Vagina (tissue), 2 donors: ENCODE results near the gene EGFR.

Source experiments
- CTCF ChIP-seq, 3 experiments: fragments of 450-650 bp in 2 of 3; fragments of 200-600 bp in 1 of 3; sonication (generic) in 1 of 3; IDR thresholded peaks; one replicate each; pipeline ENCODE4 v1.5.1; 2017 to 2019; ENCODE audit warnings: antibody characterized with exemption in 3 of 3, mild to moderate bottlenecking in 2 of 3, moderate library complexity in 2 of 3
- POLR2A ChIP-seq, 2 donors: fragments of 450-650 bp; IDR thresholded peaks; one replicate each; pipeline ENCODE4 v1.6.1; 2017; ENCODE audit warnings: antibody characterized with exemption in 2 of 2, mild to moderate bottlenecking in 2 of 2, moderate library complexity in 2 of 2

- TF ChIP-seq CTCF (IDR thresholded peaks at IDR 0.05) (no peak), POLR2A (IDR thresholded peaks at IDR 0.05) (no peak)
Observed at GRCh38 chr7:55043691-55044370, 25.0 kb downstream of the EGFR start.
